BLaER1 treated with 17β-estradiol and CSF1 and Interleukin-3, amounts not matched to agents 10 nM and 100 nM (cell line): ENCODE data around the gene POU2F3.
A peak's percentile ranks its signal among the peaks of the same experiment; 100 is the strongest.

Experiments
- H3K27ac ChIP-seq, 11 experiments: shearing (Covaris generic); formaldehyde crosslinking; 2 replicates each; pipeline ENCODE4 v1.8.1; 2022
- H3K27me3 ChIP-seq, 11 experiments: shearing (Covaris generic); formaldehyde crosslinking; 2 replicates each; pipeline ENCODE4 v1.8.1; 2022
- H3K36me3 ChIP-seq, 11 experiments: shearing (Covaris generic); formaldehyde crosslinking; 2 replicates each; pipeline ENCODE4 v1.8.1; 2022
- H3K4me1 ChIP-seq, 10 experiments: shearing (Covaris generic); formaldehyde crosslinking; 2 replicates each; pipeline ENCODE4 v1.8.1; 2022
- H3K4me2 ChIP-seq, 11 experiments: shearing (Covaris generic); formaldehyde crosslinking; 2 replicates each; pipeline ENCODE4 v1.8.1; 2022
- H3K4me3 ChIP-seq, 10 experiments: shearing (Covaris generic); formaldehyde crosslinking; 2 replicates each; pipeline ENCODE4 v1.8.1; 2022
- H3K9ac ChIP-seq, 11 experiments: shearing (Covaris generic); formaldehyde crosslinking; 2 replicates each; pipeline ENCODE4 v1.8.1; 2022
- H3K9me3 ChIP-seq, 11 experiments: shearing (Covaris generic); formaldehyde crosslinking; replicated peaks in 1 of 11; 2 replicates each; pipeline ENCODE4 v1.8.1; 2022
- H4K20me1 ChIP-seq, 11 experiments: shearing (Covaris generic); formaldehyde crosslinking; 2 replicates each; pipeline ENCODE4 v1.8.1; 2022
- Cebpa-rat ChIP-seq, 11 experiments: shearing (Covaris generic); IDR thresholded peaks; 2 replicates each; pipeline ENCODE4 v1.8.1; 2022

The POU2F3 gene

GRCh38 chr11:120342678-120343077 lies 102.7 kb downstream of the POU2F3 start:
- Histone ChIP-seq H3K4me3 (no peak overlapping the region), H3K36me3 (peaks cover 0 to 9% (median 0%) of the 10 kb centered on the region in 11 experiments; a peak in 2 of 22 replicates), H3K27ac (no peak overlapping the region), H3K4me2 (no peak overlapping the region; a peak in 1 of 22 replicates), H3K9me3 (peaks cover 8 to 29% (median 23%) of the 10 kb centered on the region in 11 experiments; a peak in 21 of 22 replicates), H3K9ac (no peak overlapping the region), H4K20me1 (peaks cover 96 to 100% (median 100%) of the 10 kb centered on the region in 11 experiments), H3K27me3 (peaks cover 92 to 100% (median 96%) of the 10 kb centered on the region in 11 experiments), H3K4me1 (peaks cover 27 to 48% (median 43%) of the 10 kb centered on the region in 10 experiments)
- TF ChIP-seq Cebpa-rat (IDR thresholded peaks at IDR 0.05) = no peak

- H3K4me2 ChIP-seq = peak overlapping the region in 4 of 11 experiments; percentile 59 to 84 (median 72); a peak in 7 of 22 replicates
- H3K27ac ChIP-seq = no peak overlapping the region
- H4K20me1 ChIP-seq = peaks cover 96 to 100% (median 100%) of the 10 kb centered on the region in 11 experiments
- H3K36me3 ChIP-seq = peaks cover 0 to 9% (median 0%) of the 10 kb centered on the region in 11 experiments; a peak in 2 of 22 replicates
- peaks cover 86 to 100% (median 96%) of the 10 kb centered on the region in 11 experiments for H3K27me3 ChIP-seq
- TF ChIP-seq Cebpa-rat (IDR thresholded peaks at IDR 0.05) = no peak
- H3K9ac ChIP-seq = no peak overlapping the region
- peaks cover 20 to 40% (median 36%) of the 10 kb centered on the region in 10 experiments for H3K4me1 ChIP-seq
- 0 out of 20 replicates have a peak overlapping the region, but pooled peaks of 1 of the 10 experiments have one; percentile 3 for H3K4me3 ChIP-seq
- H3K9me3 ChIP-seq = peaks cover 8 to 29% (median 23%) of the 10 kb centered on the region in 11 experiments; a peak in 21 of 22 replicates
Observed at GRCh38 chr11:120343429-120343828, 103.5 kb downstream of the POU2F3 start.

GRCh38 chr11:120344302-120345004 lies 104.5 kb downstream of the POU2F3 start:
- no peak for TF ChIP-seq Cebpa-rat (IDR thresholded peaks at IDR 0.05)
- Histone ChIP-seq H3K36me3 (peaks cover 0 to 9% (median 0%) of the 10 kb centered on the region in 11 experiments; a peak in 2 of 22 replicates), H3K9ac (no peak overlapping the region), H3K4me3 (no peak overlapping the region), H3K4me2 (peak overlapping the region; percentile 24 to 84 (median 66)), H4K20me1 (peaks cover 96 to 100% (median 100%) of the 10 kb centered on the region in 11 experiments), H3K9me3 (peaks cover 8 to 29% (median 23%) of the 10 kb centered on the region in 11 experiments; a peak in 21 of 22 replicates), H3K27me3 (peaks cover 77 to 100% (median 93%) of the 10 kb centered on the region in 11 experiments), H3K4me1 (peaks cover 18 to 31% (median 29%) of the 10 kb centered on the region in 10 experiments), H3K27ac (no peak overlapping the region)

- Histone ChIP-seq H3K9ac (no peak overlapping the region), H3K36me3 (peaks cover 0 to 7% (median 0%) of the 10 kb centered on the region in 11 experiments; a peak in 2 of 22 replicates), H3K4me1 (peaks cover 17 to 31% (median 26%) of the 10 kb centered on the region in 10 experiments), H3K4me3 (no peak overlapping the region), H3K9me3 (peaks cover 8 to 25% (median 23%) of the 10 kb centered on the region in 11 experiments; a peak in 21 of 22 replicates), H3K27ac (no peak overlapping the region), H4K20me1 (peaks cover 95 to 100% (median 99%) of the 10 kb centered on the region in 11 experiments), H3K27me3 (peaks cover 61 to 99% (median 85%) of the 10 kb centered on the region in 11 experiments), H3K4me2 (no peak overlapping the region)
- TF ChIP-seq Cebpa-rat (IDR thresholded peaks at IDR 0.05) = no peak
Observed at GRCh38 chr11:120346233-120346632, 106.3 kb downstream of the POU2F3 start.

GRCh38 chr11:120350637-120351036 lies 110.7 kb downstream of the POU2F3 start:
- no peak overlapping the region for H3K9ac ChIP-seq
- peaks cover 96 to 100% (median 99%) of the 10 kb centered on the region in 11 experiments for H4K20me1 ChIP-seq
- H3K27ac ChIP-seq = no peak overlapping the region
- peaks cover 24 to 98% (median 47%) of the 10 kb centered on the region in 11 experiments for H3K27me3 ChIP-seq
- H3K4me2 ChIP-seq = no peak overlapping the region
- H3K36me3 ChIP-seq = peaks cover 0 to 18% (median 0%) of the 10 kb centered on the region in 11 experiments; a peak in 3 of 22 replicates
- peaks cover 0 to 11% (median 2%) of the 10 kb centered on the region in 10 experiments; a peak in 8 of 20 replicates for H3K4me1 ChIP-seq
- peaks cover 0 to 5% (median 0%) of the 10 kb centered on the region in 11 experiments; a peak in 1 of 22 replicates for H3K9me3 ChIP-seq
- no peak overlapping the region for H3K4me3 ChIP-seq
- no peak for TF ChIP-seq Cebpa-rat (IDR thresholded peaks at IDR 0.05)

GRCh38 chr11:120352405-120352804 lies 112.5 kb downstream of the POU2F3 start:
- Histone ChIP-seq H3K36me3 (peaks cover 0 to 18% (median 0%) of the 10 kb centered on the region in 11 experiments; a peak in 3 of 22 replicates), H3K9ac (no peak overlapping the region), H4K20me1 (peaks cover 96 to 100% (median 99%) of the 10 kb centered on the region in 11 experiments), H3K9me3 (peaks cover 0 to 5% (median 0%) of the 10 kb centered on the region in 11 experiments; a peak in 1 of 22 replicates), H3K27ac (no peak overlapping the region), H3K4me2 (no peak overlapping the region), H3K4me1 (no peaks in the 10 kb centered on the region), H3K27me3 (peaks cover 7 to 98% (median 29%) of the 10 kb centered on the region in 11 experiments; a peak in 21 of 22 replicates), H3K4me3 (no peak overlapping the region)
- no peak for TF ChIP-seq Cebpa-rat (IDR thresholded peaks at IDR 0.05)

- Histone ChIP-seq H3K36me3 (peaks cover 0 to 22% (median 0%) of the 10 kb centered on the region in 11 experiments; a peak in 3 of 22 replicates), H3K27ac (no peak overlapping the region), H3K27me3 (peaks cover 3 to 98% (median 14%) of the 10 kb centered on the region in 11 experiments; a peak in 16 of 22 replicates), H3K4me3 (no peak overlapping the region), H3K9me3 (peaks cover 0 to 5% (median 0%) of the 10 kb centered on the region in 11 experiments; a peak in 1 of 22 replicates), H3K9ac (no peak overlapping the region), H3K4me2 (no peak overlapping the region), H4K20me1 (peaks cover 93 to 100% (median 98%) of the 10 kb centered on the region in 11 experiments), H3K4me1 (no peaks in the 10 kb centered on the region)
- no peak for TF ChIP-seq Cebpa-rat (IDR thresholded peaks at IDR 0.05)
Observed at GRCh38 chr11:120354068-120354467, 114.1 kb downstream of the POU2F3 start.

- peaks cover 0 to 22% (median 0%) of the 10 kb centered on the region in 11 experiments; a peak in 3 of 22 replicates for H3K36me3 ChIP-seq
- no peak overlapping the region for H3K4me3 ChIP-seq
- H3K27me3 ChIP-seq = peaks cover 0 to 98% (median 9%) of the 10 kb centered on the region in 11 experiments; a peak in 12 of 22 replicates
- H3K9me3 ChIP-seq = peaks cover 0 to 5% (median 0%) of the 10 kb centered on the region in 11 experiments; a peak in 1 of 22 replicates
- no peak overlapping the region for H3K9ac ChIP-seq
- no peaks in the 10 kb centered on the region for H3K4me1 ChIP-seq
- H4K20me1 ChIP-seq = peaks cover 91 to 100% (median 98%) of the 10 kb centered on the region in 11 experiments
- no peak overlapping the region for H3K27ac ChIP-seq
- no peak overlapping the region for H3K4me2 ChIP-seq
- TF ChIP-seq Cebpa-rat (IDR thresholded peaks at IDR 0.05) = no peak
Observed at GRCh38 chr11:120354779-120355178, 114.8 kb downstream of the POU2F3 start.
